Liver (tissue), 3 donors: ENCODE results near the gene GNG4.

Experiments used
- ATF3 ChIP-seq: IDR thresholded peaks from 2 replicates; pipeline ENCODE4 v1.6.1; 2016; ENCODE audit warnings: antibody characterized with exemption
- CTCF ChIP-seq: fragments of 150-350 bp; IDR thresholded peaks from 2 replicates; pipeline ENCODE4 v1.5.1; 2017; ENCODE audit warnings: improper control_type of control experiment, low read depth, low read length; ENCODE audit not compliant: missing input control
- EGR1 ChIP-seq, 2 donors: IDR thresholded peaks; 2 replicates each; pipeline ENCODE4 v1.6.1; 2016 to 2018; ENCODE audit warnings: antibody characterized with exemption in 2 of 2, low read depth in 2 of 2
- FOXA2 ChIP-seq: IDR thresholded peaks from 2 replicates; pipeline ENCODE4 v1.6.1; 2016; ENCODE audit warnings: antibody characterized with exemption
- GABPA ChIP-seq, 2 donors: IDR thresholded peaks in 1 of 2; conservative IDR thresholded peaks in 1 of 2; 2 replicates each; pipeline ENCODE4 v1.6.1; 2016; ENCODE audit warnings: antibody characterized with exemption in 2 of 2, mild to moderate bottlenecking in 1 of 2, moderate library complexity in 1 of 2
- JUND ChIP-seq, 2 donors: IDR thresholded peaks; 2 replicates each; pipeline ENCODE4 v1.6.1; 2016; ENCODE audit warnings: antibody characterized with exemption in 2 of 2
- MAX ChIP-seq: IDR thresholded peaks from 2 replicates; pipeline ENCODE4 v1.6.1; 2016; ENCODE audit warnings: antibody characterized with exemption
- RAD21 ChIP-seq, 2 donors: IDR thresholded peaks; 2 replicates each; pipeline ENCODE4 v1.6.1; 2016; ENCODE audit warnings: antibody characterized with exemption in 2 of 2, mild to moderate bottlenecking in 2 of 2
- RXRA ChIP-seq, 2 donors: IDR thresholded peaks; 2 replicates each; pipeline ENCODE4 v1.6.1; 2017 to 2018; ENCODE audit warnings: antibody characterized with exemption in 2 of 2, mild to moderate bottlenecking in 1 of 2
- SP1 ChIP-seq: IDR thresholded peaks from 2 replicates; pipeline ENCODE4 v1.6.1; 2018; ENCODE audit warnings: antibody characterized with exemption, mild to moderate bottlenecking
- TAF1 ChIP-seq: conservative IDR thresholded peaks from 2 replicates; pipeline ENCODE4 v1.6.1; 2016; ENCODE audit warnings: antibody characterized with exemption, mild to moderate bottlenecking
- YY1 ChIP-seq: IDR thresholded peaks from 2 replicates; pipeline ENCODE4 v1.6.1; 2016; ENCODE audit warnings: antibody characterized with exemption, mild to moderate bottlenecking
- TF ChIP-seq, protein P1 (sequence below): IDR thresholded peaks from 2 replicates; pipeline ENCODE4 v1.6.1; 2016; ENCODE audit warnings: antibody characterized with exemption
- TF ChIP-seq, protein P2 (sequence below): IDR thresholded peaks from 2 replicates; pipeline ENCODE4 v1.6.1; 2016; ENCODE audit warnings: antibody characterized with exemption, mild to moderate bottlenecking
- donor health status: healthy.
- donor health status: healthy.

- TF ChIP-seq SP1 (no peak), RAD21 (IDR thresholded peaks at IDR 0.05) (no peak), CTCF (no peak), YY1 (no peak), MAX (no peak), EGR1 (IDR thresholded peaks at IDR 0.05; ENCODE audit: low read depth in 2 of 2) (no peak), FOXA2 (no peak), TAF1 (no peak), JUND (IDR thresholded peaks at IDR 0.05) (no peak), GABPA (IDR thresholded peaks at IDR 0.05 in 1 of 2, conservative IDR thresholded peaks at IDR 0.05 in 1 of 2) (no peak), ATF3 (no peak), RXRA (IDR thresholded peaks at IDR 0.05) (no peak)
- TF ChIP-seq, protein P1, sequence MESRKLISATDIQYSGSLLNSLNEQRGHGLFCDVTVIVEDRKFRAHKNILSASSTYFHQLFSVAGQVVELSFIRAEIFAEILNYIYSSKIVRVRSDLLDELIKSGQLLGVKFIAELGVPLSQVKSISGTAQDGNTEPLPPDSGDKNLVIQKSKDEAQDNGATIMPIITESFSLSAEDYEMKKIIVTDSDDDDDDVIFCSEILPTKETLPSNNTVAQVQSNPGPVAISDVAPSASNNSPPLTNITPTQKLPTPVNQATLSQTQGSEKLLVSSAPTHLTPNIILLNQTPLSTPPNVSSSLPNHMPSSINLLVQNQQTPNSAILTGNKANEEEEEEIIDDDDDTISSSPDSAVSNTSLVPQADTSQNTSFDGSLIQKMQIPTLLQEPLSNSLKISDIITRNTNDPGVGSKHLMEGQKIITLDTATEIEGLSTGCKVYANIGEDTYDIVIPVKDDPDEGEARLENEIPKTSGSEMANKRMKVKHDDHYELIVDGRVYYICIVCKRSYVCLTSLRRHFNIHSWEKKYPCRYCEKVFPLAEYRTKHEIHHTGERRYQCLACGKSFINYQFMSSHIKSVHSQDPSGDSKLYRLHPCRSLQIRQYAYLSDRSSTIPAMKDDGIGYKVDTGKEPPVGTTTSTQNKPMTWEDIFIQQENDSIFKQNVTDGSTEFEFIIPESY, result no peak
- TF ChIP-seq, protein P2, sequence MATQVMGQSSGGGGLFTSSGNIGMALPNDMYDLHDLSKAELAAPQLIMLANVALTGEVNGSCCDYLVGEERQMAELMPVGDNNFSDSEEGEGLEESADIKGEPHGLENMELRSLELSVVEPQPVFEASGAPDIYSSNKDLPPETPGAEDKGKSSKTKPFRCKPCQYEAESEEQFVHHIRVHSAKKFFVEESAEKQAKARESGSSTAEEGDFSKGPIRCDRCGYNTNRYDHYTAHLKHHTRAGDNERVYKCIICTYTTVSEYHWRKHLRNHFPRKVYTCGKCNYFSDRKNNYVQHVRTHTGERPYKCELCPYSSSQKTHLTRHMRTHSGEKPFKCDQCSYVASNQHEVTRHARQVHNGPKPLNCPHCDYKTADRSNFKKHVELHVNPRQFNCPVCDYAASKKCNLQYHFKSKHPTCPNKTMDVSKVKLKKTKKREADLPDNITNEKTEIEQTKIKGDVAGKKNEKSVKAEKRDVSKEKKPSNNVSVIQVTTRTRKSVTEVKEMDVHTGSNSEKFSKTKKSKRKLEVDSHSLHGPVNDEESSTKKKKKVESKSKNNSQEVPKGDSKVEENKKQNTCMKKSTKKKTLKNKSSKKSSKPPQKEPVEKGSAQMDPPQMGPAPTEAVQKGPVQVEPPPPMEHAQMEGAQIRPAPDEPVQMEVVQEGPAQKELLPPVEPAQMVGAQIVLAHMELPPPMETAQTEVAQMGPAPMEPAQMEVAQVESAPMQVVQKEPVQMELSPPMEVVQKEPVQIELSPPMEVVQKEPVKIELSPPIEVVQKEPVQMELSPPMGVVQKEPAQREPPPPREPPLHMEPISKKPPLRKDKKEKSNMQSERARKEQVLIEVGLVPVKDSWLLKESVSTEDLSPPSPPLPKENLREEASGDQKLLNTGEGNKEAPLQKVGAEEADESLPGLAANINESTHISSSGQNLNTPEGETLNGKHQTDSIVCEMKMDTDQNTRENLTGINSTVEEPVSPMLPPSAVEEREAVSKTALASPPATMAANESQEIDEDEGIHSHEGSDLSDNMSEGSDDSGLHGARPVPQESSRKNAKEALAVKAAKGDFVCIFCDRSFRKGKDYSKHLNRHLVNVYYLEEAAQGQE, result no peak
Measured at GRCh38 chr1:235642943-235643371, 6.6 kb downstream of the GNG4 start.
